Left colon (tissue), 2 donors: ENCODE results near the gene AMBP. TPM values are rescaled to one million over a fixed set of nuclear protein-coding genes. Genes with fewer than 3 reads are reported as not detected.
"Not testable (repeated sequence)": the region's sequence is repeated elsewhere in the genome, so short reads cannot be mapped to it uniquely, and the experiment has no call there.

Source experiments
- ATAC-seq: fragments of 200-7000 bp; cut with Tn5 transposase; one replicate; pipeline ENCODE4 v1.9.1; 2020; ENCODE audit warnings: mild to moderate bottlenecking, moderate library complexity
- DNase-seq, 2 donors: peaks; one replicate each; pipeline ENCODE4 v3.0.0-alpha.2; 2020
- intact Hi-C, 2 donors: fragments of 100-400 bp; cut with DNase I in 1 of 2; cut with micrococcal nuclease in 1 of 2; formaldehyde crosslinking; loops; one replicate each; pipeline versions ENCODE4 v1.11.2 to v1.14.0; 2022; cut with DNase I, micrococcal nuclease
- total RNA-seq, 2 donors: library from RNA; stranded (reverse); fragmentation: NEBNext Ultra II Directional; extraction: Animal tissue kit (Norgen Biotek cat#: 25700); gene quantifications; one replicate each; pipeline ENCODE4 v1.2.1, GENCODE V29; 2021
- donor health status: DM: no; HTN: no; CAD: no.
- donor health status: DM: yes; HTN: yes; CAD: no.

The AMBP gene
- total RNA-seq, 2 donors from 2014 or later, result 0.39 to 0.64 TPM

DNA sequence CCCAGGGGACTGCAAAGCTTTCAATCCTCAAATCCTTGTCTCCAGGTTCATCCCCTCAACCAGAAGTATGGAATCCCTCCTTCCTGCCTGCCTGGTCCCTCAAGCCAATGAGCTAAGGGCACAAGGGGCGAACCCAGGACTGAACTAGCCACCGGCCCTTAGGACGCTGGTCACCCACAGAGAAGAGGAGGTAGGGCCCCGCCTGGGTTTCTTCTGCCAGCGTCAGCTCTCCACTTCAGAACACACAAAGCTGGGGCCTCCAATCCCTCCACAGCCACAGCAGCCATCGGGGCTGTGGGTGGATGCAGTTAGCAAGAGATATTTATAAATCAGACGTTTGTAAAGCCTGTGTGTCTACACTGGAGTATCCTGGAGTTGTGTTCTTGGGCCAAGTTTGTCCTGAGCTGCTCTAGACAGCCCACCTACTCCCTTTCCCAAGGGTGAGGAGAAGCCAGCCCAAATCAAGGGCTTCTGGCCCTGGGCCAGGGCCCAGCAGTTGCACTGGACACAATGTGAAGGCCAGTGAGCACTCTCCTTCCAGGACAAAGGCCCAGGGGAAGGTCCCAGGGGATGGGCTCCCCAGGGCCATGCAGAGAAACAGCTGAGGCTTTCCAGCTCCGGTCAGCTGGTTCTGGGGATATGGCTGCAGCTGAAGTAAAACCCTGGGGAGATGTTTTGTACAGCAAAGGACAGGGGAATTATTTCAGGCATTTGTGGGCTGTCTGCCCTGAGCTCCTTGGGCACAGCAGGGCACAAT, 18.9 kb downstream of the AMBP start:
- no peak for ATAC-seq
- no peak for DNase-seq

DNA sequence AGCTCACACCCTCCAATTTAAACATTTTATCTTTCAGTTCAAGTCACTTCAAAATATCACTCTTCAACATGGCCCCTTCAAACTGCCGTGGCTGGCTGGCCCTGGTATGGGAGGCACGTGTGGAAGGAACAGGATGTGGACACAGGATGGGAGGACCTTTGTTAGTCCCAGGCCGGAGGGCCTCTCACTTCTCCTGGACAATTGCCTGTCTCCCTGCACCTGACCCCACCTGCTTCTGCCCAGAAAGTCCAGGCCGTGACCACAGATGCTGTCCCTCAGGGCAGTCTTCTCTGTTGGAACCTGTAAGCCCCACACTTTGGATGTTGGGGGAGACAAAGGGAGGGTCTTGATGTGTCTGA, 19.4 kb downstream of the AMBP start:
- DNase-seq (no peak), ATAC-seq (no peak)
- intact Hi-C loops, result no loop called here

More for the DNA sequence above, 18.9 kb downstream of the AMBP start:
- intact Hi-C loops, result no loop called here

DNA sequence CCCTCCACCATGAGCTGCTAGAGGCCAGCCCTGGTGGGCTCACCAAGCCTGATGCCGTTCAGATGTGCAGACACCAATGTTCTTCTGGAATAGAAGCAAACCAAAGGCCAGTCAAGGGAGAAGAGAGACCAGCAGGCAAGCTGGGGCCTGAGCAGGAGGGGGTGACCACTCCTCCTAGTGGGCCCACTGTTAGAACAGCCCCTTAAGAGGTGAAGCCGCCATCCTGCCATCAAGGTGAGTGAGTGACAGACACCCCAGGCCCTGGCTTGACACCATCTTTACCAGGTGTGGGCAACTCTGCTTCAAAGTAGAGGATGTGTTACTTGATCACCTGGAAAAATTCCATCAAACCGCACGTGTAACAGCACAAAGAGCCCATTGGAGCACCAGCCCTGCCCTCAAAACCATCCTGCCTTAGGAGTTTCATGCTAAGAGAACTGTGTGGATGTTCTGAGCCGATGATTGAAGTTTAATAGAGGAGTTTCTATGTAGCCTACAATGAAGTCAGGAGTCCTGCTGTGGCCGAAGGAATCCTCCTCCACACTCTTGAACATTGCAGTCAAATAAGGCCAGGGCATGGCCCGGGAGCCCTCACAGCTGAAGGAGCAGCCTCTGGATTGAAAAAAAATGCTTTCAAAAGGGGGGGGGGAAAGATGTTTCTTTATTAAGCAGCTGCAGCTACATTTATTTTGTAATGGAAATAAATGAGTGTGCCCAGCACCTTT, 20.8 kb downstream of the AMBP start:
- ATAC-seq (no peak), DNase-seq (no peak)
- intact Hi-C loops, result no loop called here

DNA sequence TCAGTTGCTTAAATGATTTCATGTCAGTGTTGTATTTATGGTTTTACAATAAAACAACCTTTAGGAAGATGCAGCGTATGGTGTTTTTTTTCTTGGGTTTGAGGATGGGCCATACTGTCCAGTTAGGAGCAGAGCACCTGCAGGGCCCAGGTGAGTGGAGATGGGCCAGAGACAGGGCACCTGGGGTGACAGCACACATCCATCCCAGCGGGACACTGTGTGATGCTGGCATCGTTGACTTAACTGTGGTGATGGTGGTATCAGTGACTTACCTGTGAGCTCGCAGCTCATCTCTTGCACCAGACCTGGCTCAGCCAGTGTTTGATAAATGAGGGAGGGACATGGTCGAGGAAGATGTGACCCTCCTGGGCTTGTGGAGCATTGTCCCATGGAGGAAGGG, 21.6 kb downstream of the AMBP start:
- intact Hi-C loops, result no loop called here
- DNase-seq (no peak), ATAC-seq (no peak)

DNA sequence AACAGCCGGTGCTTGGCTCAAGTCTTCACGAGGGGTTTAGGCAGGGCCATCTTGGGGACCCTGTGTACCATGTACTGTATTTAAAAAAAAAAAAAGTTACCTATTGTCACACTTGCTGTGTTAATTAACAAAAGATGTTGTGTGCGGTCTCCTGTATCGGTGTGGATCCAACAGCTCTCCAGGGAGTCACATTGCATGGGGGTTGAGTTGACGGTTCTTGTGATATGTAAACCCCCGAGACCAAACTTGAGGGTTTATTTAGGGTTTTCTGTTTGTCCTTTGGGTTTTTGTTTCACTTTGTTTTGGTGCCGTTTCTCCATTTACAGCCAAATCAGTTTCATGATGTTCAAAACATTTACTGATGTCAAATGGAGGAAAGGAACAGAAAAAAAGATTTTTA, 22.2 kb downstream of the AMBP start:
- intact Hi-C loops, result no loop called here
- DNase-seq (no peak), ATAC-seq (no peak)

DNA sequence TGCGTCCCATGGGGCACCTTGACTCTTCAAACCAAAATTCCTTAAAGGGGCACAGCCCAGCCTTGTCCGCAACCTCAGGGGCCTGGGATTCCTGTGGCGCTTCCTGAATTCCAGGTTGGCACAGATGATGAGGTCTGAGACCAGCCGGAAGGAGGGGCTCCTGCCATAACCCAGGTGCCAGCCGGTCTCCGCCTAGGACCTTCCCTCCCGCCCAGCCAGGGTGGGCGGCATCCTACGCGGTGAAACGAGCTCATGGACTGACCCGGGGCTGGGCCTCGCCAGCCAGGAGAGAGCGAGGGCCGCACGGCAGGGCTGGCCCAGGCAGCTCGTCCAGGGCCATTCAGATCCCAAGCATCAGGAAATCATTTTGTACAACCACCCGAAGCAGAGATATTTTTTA, 23.0 kb downstream of the AMBP start:
- DNase-seq, result no peak
- intact Hi-C loops, result no loop called here

DNA sequence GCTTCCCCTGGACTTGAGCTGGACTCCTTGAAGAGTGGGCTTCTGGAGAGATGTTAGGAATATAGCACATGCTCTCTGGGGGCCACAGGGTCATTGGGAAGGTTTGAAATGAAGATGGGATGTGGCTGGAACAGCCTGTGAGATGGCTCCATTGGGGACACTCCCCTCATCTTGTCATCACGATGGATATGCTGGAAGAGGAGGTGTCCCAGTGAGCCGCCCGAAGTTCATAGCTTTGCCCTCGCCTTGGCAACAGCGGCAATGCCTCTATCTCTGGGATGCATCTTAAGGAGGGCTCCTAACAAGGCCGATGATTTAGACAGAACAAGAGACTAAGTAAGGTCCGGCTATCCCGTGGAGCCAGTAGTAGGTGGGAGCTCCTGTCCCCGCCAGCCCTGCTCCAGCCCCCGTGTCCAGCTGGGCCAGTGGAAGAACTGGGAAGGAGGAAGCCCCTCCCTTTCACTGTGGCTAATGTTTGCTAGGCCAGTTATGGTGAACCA, 23.9 kb downstream of the AMBP start:
- DNase-seq (no peak), ATAC-seq (no peak)
- intact Hi-C loops, result no loop called here

More for the DNA sequence above, 23.0 kb downstream of the AMBP start:
- no peak for ATAC-seq

DNA sequence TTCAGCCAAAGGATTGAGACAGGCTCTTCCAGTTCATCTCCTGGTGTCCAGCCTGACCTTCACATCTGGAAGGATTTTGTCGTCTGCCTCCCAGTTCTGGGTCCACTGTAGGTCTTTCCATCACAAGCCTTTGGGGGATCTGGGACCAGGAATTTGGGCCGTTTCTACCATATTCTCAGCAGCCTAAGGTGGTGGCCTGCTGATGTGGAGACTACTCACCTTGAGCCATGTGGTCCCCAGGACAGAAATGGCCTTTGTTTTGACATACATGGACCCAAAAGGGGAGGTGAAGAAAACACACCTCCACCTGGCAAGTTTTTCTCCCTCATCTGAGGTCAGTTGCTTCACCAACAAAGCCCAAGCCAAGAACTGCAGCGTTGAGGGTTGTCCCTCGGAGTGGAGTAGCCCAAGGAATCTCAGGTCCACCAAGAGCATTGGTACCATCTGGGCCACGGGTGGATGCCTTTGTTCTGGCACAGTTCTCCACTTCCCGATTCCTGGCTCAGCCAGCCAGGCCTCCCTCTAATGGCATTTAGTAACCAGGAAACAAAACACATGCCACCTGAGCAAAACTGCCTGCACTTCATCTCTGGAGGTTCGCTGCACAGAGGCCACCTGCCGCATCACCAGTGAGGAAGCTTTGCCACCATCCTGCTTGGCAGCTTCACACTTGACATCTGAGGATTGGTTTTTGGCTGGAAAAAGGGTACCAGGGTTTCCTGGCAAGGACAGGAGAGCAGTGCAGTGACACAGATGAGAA, 24.7 kb downstream of the AMBP start:
- peak; percentile 81 for ATAC-seq
- DNase-seq, result no peak
- intact Hi-C loops, result no loop called here

DNA sequence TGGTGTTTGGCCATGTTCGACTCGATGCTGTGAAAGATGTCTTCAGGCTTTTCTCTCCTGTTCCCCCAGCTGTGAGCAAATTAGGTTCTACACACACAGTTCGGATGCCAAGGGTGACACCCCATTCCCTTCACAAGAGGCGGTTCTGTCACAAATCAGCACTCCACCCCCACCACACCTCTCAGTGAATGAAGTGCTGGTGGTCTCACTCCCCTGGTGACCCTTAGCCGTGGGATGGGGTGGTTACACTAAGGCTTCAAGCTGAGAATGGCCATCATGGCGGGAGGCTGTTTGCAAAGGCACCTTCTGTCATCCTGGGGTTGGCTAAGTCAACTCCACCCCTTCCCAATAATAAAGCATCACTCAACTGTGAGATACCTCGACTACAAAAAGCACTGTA, 26.4 kb downstream of the AMBP start:
- no peak for ATAC-seq
- intact Hi-C loops, result no loop called here
- DNase-seq, result no peak

DNA sequence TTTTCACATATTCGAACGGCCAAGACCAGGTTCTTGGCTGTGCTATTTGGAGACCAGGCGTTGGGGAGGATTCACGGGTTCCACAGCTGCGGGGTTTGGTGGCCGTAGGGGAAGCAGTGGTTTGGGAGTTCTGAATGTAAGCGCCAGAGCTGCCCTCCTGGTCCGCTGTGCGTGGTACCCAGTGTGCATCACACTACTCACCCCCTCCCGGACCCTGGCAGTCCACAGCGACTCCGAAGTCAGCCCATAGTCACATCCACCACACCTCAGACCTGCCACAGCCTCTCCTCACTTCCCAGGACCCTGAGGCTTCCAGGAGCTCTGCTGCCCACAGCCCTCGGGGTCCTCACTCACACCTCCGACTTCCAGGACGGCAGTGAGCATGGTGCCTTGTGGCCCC, 26.8 kb downstream of the AMBP start:
- DNase-seq (no peak), ATAC-seq (no peak)
- intact Hi-C loops, result no loop called here

DNA sequence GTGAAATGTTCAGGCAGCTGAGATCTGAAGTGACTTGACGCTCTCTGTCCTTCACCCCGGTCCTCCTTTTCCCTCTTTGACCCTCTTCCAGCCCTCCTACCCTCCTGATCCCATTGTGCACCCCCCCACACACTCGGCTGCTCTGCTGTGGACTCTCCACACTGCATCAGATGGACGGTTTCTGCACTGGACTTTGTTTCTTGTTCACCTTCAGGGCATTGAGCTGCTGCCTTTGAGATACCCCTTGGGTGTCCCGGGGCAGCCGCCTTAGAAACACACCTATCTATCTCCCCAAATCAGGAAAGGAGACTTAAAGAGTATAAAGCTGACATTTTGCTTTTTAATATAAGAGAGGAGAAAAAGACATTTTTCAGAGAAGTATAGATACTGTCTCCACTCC, 27.5 kb downstream of the AMBP start:
- DNase-seq (no peak), ATAC-seq (no peak)
- intact Hi-C loops, result no loop called here

DNA sequence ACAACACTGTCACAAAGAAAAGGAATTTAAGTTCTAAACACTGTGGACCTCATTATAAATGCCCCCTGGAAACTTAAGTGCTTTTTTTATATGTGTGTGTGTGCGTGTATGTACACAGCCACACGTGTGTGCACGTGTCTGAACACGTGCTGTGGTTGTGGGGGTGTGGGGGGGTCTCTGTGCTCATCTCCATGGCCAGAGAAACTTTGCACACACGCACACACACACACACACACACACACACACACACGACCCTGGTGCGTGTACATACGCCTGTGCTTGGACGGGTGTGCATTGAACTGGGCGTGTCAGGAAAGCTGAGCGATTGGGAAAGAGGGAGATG, 27.9 kb downstream of the AMBP start:
- no peak for ATAC-seq
- intact Hi-C loops, result no loop called here
- no peak for DNase-seq

DNA sequence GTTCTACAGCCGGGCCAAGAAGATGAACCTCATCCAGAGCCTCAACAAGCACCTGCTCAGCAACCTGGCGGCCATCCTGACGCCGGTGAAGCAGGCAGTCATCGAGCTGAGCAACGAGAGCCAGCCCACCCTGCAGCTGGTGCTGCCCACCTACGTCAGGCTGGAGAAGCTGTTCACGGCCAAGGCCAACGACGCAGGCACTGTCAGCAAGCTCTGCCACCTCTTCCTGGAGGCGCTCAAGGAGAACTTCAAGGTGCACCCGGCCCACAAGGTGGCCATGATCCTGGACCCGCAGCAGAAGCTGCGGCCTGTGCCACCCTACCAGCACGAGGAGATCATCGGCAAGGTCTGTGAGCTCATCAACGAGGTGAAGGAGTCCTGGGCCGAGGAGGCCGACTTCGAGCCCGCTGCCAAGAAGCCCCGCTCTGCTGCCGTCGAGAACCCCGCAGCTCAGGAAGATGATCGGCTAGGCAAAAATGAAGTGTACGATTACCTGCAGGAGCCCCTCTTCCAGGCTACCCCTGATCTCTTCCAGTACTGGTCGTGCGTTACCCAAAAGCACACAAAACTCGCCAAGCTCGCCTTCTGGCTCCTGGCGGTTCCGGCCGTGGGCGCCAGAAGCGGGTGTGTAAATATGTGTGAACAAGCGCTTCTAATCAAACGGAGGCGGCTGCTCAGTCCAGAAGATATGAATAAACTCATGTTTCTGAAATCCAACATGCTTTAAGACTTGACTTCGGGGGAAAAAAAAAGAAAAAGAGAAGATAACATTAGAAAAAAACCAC, 28.5 kb downstream of the AMBP start:
- intact Hi-C loops, result no loop called here
- ATAC-seq, result no peak
- no peak for DNase-seq

DNA sequence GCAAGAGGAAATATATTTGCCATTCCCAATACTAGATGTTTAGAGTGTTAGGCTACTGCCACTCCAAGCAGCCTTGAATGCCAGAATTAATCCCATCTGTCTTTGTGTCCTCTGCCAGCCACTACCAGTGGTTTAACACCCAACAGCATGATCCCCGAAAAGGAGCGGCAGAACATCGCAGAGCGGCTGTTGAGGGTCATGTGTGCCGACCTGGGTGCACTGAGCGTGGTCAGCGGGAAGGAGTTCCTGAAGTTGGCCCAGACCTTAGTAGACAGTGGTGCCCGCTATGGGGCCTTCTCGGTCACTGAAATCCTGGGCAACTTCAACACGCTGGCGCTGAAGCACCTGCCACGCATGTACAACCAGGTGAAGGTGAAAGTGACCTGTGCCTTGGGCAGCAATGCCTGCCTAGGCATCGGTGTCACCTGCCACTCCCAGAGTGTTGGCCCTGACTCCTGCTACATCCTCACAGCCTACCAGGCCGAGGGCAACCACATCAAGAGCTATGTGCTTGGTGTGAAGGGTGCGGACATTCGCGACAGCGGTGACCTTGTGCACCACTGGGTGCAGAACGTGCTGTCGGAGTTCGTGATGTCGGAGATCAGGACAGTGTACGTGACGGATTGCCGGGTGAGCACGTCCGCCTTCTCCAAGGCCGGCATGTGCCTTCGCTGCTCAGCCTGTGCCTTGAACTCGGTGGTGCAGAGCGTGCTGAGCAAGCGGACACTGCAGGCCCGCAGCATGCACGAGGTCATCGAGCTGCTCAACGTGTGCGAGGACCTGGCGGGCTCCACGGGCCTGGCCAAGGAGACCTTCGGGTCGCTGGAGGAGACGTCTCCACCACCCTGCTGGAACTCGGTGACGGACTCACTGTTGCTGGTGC, 29.3 kb downstream of the AMBP start:
- ATAC-seq (no peak), DNase-seq (no peak)
- intact Hi-C loops, result no loop called here

DNA sequence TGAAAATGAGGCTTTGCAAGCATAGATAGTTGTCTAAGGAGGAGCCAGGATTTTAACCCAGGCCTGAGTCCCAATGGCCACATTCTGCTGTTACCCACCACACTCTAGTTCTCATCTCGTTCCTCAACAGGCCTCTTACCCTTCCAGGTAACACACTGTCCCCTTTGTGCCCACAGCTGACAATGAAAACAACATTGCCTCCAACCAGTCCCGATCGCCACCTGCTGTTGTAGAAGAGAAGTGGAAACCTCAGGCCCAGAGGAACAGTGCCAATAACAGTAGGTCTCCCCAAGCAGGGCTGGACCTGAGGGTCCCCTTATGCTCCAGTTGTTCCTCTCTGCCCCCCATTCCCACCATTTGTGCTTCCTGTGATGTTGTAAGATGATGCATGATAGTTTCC, 30.4 kb downstream of the AMBP start:
- intact Hi-C loops, result no loop called here
- DNase-seq, result no peak
- peak; percentile 89 for ATAC-seq

DNA sequence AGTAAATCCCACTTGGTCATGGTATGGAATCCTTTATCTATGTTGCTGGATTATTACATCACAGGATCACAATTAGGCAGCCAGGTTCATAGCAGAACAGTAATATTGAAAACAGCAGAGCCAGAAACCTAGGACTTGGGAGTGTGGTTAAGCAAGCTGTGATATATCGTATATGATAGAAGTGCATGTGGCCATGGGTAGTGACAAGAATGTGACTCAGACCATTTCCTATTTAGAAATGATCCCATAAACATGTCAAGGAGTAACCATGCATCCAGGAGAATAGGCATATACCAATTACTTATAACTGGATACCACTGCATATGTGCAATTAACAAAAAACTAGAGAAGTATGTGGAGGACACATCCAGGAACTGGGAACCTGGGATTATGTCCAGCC, 31.2 kb downstream of the AMBP start:
- ATAC-seq (no peak), DNase-seq (no peak)
- intact Hi-C loops, result no loop called here

DNA sequence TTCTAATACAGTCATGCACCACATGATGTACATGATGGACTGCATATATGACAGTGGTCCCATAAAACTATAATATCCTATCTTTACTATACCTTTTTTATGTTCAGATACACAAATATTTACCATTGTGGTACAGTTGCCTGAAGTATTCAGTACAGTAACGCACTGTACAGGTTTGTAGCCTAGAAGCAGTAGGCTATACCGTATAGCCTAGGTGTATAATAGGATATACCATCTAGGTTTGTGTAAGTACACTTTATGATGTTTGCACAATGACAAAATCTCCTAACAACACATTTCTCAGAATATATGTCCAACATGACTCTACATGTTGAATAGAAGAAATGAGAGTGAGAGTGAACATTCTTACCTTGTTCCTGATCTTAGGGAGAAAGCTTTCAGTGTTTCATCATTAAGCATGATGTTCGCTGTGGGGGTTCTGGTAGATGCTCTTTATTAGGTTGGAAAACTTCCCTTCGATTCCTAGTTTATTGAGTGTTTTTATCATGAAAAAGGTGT, 31.8 kb downstream of the AMBP start:
- ATAC-seq, result peak; percentile 58
- intact Hi-C loops, result no loop called here
- no peak for DNase-seq

DNA sequence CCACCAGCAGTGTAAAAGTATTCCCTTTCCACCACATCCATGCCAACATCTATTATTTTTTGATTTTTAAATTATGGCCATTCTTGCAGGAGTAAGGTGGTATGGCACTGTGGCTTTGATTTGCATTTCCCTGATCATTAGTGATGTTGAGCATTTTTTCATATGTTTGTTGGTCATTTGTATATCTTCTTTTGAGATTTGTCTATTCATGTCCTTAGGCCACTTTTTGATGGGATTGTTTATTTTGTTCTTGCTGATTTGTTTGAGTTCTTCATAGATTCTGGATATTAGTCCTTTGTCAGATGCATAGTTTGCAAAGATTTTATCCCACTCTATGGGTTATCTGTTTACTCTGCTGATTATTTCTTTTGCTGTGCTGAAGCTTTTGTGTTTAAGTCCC, 34.4 kb downstream of the AMBP start:
- ATAC-seq, DNase-seq, intact Hi-C loops: not testable (repeated sequence)
